Muscle of back (tissue), 10 donors: ENCODE measurements around the gene WDR12. TPM values are rescaled to one million over a fixed set of nuclear protein-coding genes. Genes with fewer than 3 reads are reported as not detected.

Experiments used
- polyA plus RNA-seq, 10 donors: library from polyadenylated mRNA; unstranded; fragments of 120-200 nt; gene quantifications; one replicate each; pipeline ENCODE4 v1.2.1, GENCODE V29; 2013; ENCODE audit not compliant: insufficient read length in 10 of 10

The WDR12 gene
- polyA plus RNA-seq, 10 donors, result 54.2 to 82.0 (median 72.0) TPM

Other genes starting within 250 kb of the WDR12 start
- 10 to 100 TPM in 5 of 10 donors, 1 to 10 TPM in 5; 5.7 to 16.1 (median 9.5) TPM for gene ICA1L, start 39.9 kb downstream of the WDR12 start, polyA plus RNA-seq
- gene CARF, start 602 bp upstream of the WDR12 start, polyA plus RNA-seq, result 10 to 100 TPM in 4 of 10 donors, 1 to 10 TPM in 6; 5.5 to 12.4 (median 7.9) TPM
- 1 to 10 TPM; 4.0 to 7.4 (median 6.5) TPM for gene NBEAL1, start 103.2 kb upstream of the WDR12 start, polyA plus RNA-seq